OCI-LY1 (cell line): ENCODE results near the gene CEP57L1.
"Not testable (repeated sequence)": the region's sequence is repeated elsewhere in the genome, so short reads cannot be mapped to it uniquely, and the experiment has no call there.

Experiments
- EZH2 ChIP-seq: fragments of 200-600 bp; sonication (generic), shearing (Covaris generic); IDR thresholded peaks from 2 replicates; pipeline ENCODE4 v1.8.0; 2017; ENCODE audit warnings: borderline replicate concordance, mixed run types, mild to moderate bottlenecking, antibody characterized with exemption, low read length, moderate library complexity, mixed read lengths
- TF ChIP-seq, protein P1 (sequence below): fragments of 200-600 bp; sonication (generic), shearing (Covaris generic); IDR thresholded peaks from 2 replicates; pipeline ENCODE4 v1.5.1; 2017; ENCODE audit warnings: mild to moderate bottlenecking, antibody characterized with exemption, low read length, moderate library complexity, mixed read lengths

- TF ChIP-seq EZH2: not testable (repeated sequence)
- TF ChIP-seq, protein P1, sequence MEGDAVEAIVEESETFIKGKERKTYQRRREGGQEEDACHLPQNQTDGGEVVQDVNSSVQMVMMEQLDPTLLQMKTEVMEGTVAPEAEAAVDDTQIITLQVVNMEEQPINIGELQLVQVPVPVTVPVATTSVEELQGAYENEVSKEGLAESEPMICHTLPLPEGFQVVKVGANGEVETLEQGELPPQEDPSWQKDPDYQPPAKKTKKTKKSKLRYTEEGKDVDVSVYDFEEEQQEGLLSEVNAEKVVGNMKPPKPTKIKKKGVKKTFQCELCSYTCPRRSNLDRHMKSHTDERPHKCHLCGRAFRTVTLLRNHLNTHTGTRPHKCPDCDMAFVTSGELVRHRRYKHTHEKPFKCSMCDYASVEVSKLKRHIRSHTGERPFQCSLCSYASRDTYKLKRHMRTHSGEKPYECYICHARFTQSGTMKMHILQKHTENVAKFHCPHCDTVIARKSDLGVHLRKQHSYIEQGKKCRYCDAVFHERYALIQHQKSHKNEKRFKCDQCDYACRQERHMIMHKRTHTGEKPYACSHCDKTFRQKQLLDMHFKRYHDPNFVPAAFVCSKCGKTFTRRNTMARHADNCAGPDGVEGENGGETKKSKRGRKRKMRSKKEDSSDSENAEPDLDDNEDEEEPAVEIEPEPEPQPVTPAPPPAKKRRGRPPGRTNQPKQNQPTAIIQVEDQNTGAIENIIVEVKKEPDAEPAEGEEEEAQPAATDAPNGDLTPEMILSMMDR: not testable (repeated sequence)
These were observed 41.2 kb downstream of the CEP57L1 start for GRCh38 chr6:109136530-109136929.
